ENCODE measurements around the gene PIP4K2A.
A peak's percentile ranks its signal among the peaks of the same experiment; 100 is the strongest.
"Not testable (repeated sequence)": the region's sequence is repeated elsewhere in the genome, so short reads cannot be mapped to it uniquely, and the experiment has no call there.

Gene PIP4K2A

GRCh38 chr10:22504766-22505165, 209.6 kb downstream of the PIP4K2A start:
- no peak for DNase-seq

- no peak for DNase-seq
Measured at GRCh38 chr10:22503315-22504088, 210.9 kb downstream of the PIP4K2A start.

- DNase-seq: no peak
Measured at GRCh38 chr10:22501863-22502262, 212.5 kb downstream of the PIP4K2A start.

GRCh38 chr10:22501413-22501812, 213.0 kb downstream of the PIP4K2A start:
- no peak for DNase-seq

- DNase-seq: no peak
Measured at GRCh38 chr10:22500656-22501340, 213.6 kb downstream of the PIP4K2A start.

GRCh38 chr10:22499973-22500372, 214.4 kb downstream of the PIP4K2A start:
- not testable (repeated sequence) for DNase-seq

GRCh38 chr10:22495396-22495795, 219.0 kb downstream of the PIP4K2A start:
- no peak for DNase-seq

- no peak for DNase-seq
Measured at GRCh38 chr10:22494007-22494406, 220.4 kb downstream of the PIP4K2A start.

GRCh38 chr10:22491931-22492615, 222.3 kb downstream of the PIP4K2A start:
- DNase-seq: peak; percentile 15

- DNase-seq: no peak
Measured at GRCh38 chr10:22491480-22491879, 222.9 kb downstream of the PIP4K2A start.

GRCh38 chr10:22489975-22490374, 224.4 kb downstream of the PIP4K2A start:
- no peak for DNase-seq

GRCh38 chr10:22489467-22489866, 224.9 kb downstream of the PIP4K2A start:
- DNase-seq: no peak

- no peak for DNase-seq
Measured at GRCh38 chr10:22486431-22486830, 227.9 kb downstream of the PIP4K2A start.

All from CD4-positive, alpha-beta T cell treated with Interleukin-6 for 4 hours (primary cell).